ENCODE results near the gene FBXL4. TPM values are rescaled to one million over a fixed set of nuclear protein-coding genes. Genes with fewer than 3 reads are reported as not detected.

FBXL4 gene
- total and polyA plus RNA-seq, 3 experiments from 2014 or later, result 9.6 to 12.7 (median 12.4) TPM

DNA sequence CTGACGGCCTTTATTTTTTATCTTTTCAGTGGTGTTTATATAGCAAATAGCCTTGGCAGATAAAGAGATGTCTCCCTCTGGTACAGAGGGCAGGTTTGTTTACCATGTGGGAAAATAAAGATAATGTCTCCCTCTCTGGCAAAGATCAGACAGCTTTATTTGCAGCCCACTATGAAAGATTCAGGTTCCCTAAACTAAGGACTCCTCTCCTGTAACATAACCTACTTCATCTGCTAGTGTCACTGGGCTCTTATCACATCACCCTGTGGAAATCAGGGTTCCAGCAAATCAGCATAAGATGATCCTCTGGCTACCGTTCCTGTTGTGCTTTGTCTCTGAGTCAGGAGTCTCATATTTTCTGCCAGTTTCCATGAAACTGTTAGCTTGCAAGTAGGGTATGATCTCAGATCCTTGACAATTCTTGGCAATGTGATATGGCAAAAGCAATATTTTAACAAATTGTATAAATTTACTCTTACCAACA is 3.1 kb downstream of the FBXL4 start:
- H3K27me3 ChIP-seq (ENCODE audit: insufficient read depth, low read length, poor library complexity, severe bottlenecking), result no peaks in the 10 kb centered on the region
- H3K9me3 ChIP-seq (ENCODE audit: low read length), result peaks cover 7% of the 10 kb centered on the region
- H3K27ac ChIP-seq (ENCODE audit: low read depth, low read length), result no peak overlapping the region
- H3K36me3 ChIP-seq (ENCODE audit: insufficient read depth, low read length), result no peaks in the 10 kb centered on the region
- peaks cover 7 to 33% (median 24%) of the 10 kb centered on the region in 3 donors for H3K36me3 Mint-ChIP-seq
- peaks cover 5 to 16% (median 14%) of the 10 kb centered on the region in 5 donors for H3K9me3 Mint-ChIP-seq
- no peak for DNase-seq
- peaks cover 0 to 2% of the 10 kb centered on the region in 2 donors for H3K27me3 Mint-ChIP-seq
- H3K4me1 ChIP-seq (ENCODE audit: insufficient read depth, low read length), result peaks cover 17% of the 10 kb centered on the region
- H3K4me3 Mint-ChIP-seq, result peak overlapping the region in 1 of 7 donors; percentile 42
- no peak overlapping the region for H3K4me3 ChIP-seq (ENCODE audit: low read length)
- POLR2A ChIA-PET, result no interaction called here
- H3K27ac Mint-ChIP-seq, result peak overlapping the region in 1 of 8 donors; percentile 11
- H3K4me1 Mint-ChIP-seq, result peaks cover 43 to 69% (median 63%) of the 10 kb centered on the region in 3 donors
- CTCF ChIA-PET, result no interaction called here

GRCh38 chr6:98944168-98944567 is 3.6 kb downstream of the FBXL4 start:
- H3K9me3 Mint-ChIP-seq, result peaks cover 5 to 20% (median 17%) of the 10 kb centered on the region in 5 donors
- H3K27me3 Mint-ChIP-seq, result peaks cover 0 to 2% of the 10 kb centered on the region in 2 donors
- no peaks in the 10 kb centered on the region for H3K36me3 ChIP-seq (ENCODE audit: insufficient read depth, low read length)
- no peak overlapping the region for H3K27ac Mint-ChIP-seq
- peaks cover 11 to 38% (median 29%) of the 10 kb centered on the region in 3 donors for H3K36me3 Mint-ChIP-seq
- peaks cover 42 to 69% (median 63%) of the 10 kb centered on the region in 3 donors for H3K4me1 Mint-ChIP-seq
- H3K4me3 ChIP-seq (ENCODE audit: low read length), result no peak overlapping the region
- no peaks in the 10 kb centered on the region for H3K27me3 ChIP-seq (ENCODE audit: insufficient read depth, low read length, poor library complexity, severe bottlenecking)
- H3K4me1 ChIP-seq (ENCODE audit: insufficient read depth, low read length), result peaks cover 17% of the 10 kb centered on the region
- no peak for DNase-seq
- H3K4me3 Mint-ChIP-seq, result no peak overlapping the region
- H3K27ac ChIP-seq (ENCODE audit: low read depth, low read length), result no peak overlapping the region
- ChIA-PET CTCF (no interaction called here), POLR2A (no interaction called here)
- peaks cover 12% of the 10 kb centered on the region for H3K9me3 ChIP-seq (ENCODE audit: low read length)

DNA sequence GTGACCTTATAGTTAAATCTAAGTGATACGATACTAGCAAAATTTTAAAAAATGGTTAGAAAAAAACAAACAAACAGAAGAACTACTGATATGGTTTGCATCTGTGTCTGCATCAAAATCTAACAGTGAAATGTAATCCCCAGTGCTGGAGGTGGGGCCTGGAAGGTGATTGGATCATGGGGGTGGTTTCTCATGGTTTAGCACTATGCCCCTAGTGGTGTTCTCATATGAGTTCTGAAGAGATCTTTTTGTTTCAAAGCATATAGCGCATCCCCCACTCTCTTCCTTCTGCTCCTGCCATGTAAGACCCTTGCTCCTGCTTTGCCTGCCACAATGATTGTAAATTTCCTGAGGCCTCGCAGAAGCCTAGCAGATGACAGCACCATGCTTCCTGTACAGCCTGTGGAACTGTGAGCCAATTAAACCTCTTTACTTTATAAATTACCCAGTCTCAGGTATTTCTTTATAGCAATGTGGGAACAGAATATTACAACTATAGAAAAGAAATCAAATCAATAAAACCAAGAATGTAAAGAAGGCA is 5.4 kb downstream of the FBXL4 start:
- peaks cover 12% of the 10 kb centered on the region for H3K9me3 ChIP-seq (ENCODE audit: low read length)
- H3K27me3 Mint-ChIP-seq, result peaks cover 0 to 2% of the 10 kb centered on the region in 2 donors
- no peaks in the 10 kb centered on the region for H3K27me3 ChIP-seq (ENCODE audit: insufficient read depth, low read length, poor library complexity, severe bottlenecking)
- peaks cover 12 to 38% (median 32%) of the 10 kb centered on the region in 3 donors for H3K36me3 Mint-ChIP-seq
- DNase-seq, result no peak
- no peaks in the 10 kb centered on the region for H3K36me3 ChIP-seq (ENCODE audit: insufficient read depth, low read length)
- H3K4me3 ChIP-seq (ENCODE audit: low read length), result no peak overlapping the region
- H3K27ac ChIP-seq (ENCODE audit: low read depth, low read length), result no peak overlapping the region
- peaks cover 22% of the 10 kb centered on the region for H3K4me1 ChIP-seq (ENCODE audit: insufficient read depth, low read length)
- peaks cover 5 to 23% (median 18%) of the 10 kb centered on the region in 5 donors for H3K9me3 Mint-ChIP-seq
- CTCF ChIA-PET, result no interaction called here
- peak overlapping the region in 3 of 8 donors; percentile 26 to 51 (median 31) for H3K27ac Mint-ChIP-seq
- POLR2A ChIA-PET, result no interaction called here
- peaks cover 52 to 84% (median 74%) of the 10 kb centered on the region in 3 donors for H3K4me1 Mint-ChIP-seq
- H3K4me3 Mint-ChIP-seq, result no peak overlapping the region

- H3K4me3 Mint-ChIP-seq, result no peak overlapping the region
- Histone ChIP-seq H3K4me1 (ENCODE audit: insufficient read depth, low read length) (peaks cover 15% of the 10 kb centered on the region), H3K36me3 (ENCODE audit: insufficient read depth, low read length) (no peaks in the 10 kb centered on the region), H3K27ac (ENCODE audit: low read depth, low read length) (no peak overlapping the region), H3K4me3 (ENCODE audit: low read length) (no peak overlapping the region), H3K27me3 (ENCODE audit: insufficient read depth, low read length, poor library complexity, severe bottlenecking) (no peaks in the 10 kb centered on the region), H3K9me3 (ENCODE audit: low read length) (peaks cover 12% of the 10 kb centered on the region)
- peaks cover 46 to 81% (median 69%) of the 10 kb centered on the region in 3 donors for H3K4me1 Mint-ChIP-seq
- peaks cover 5 to 23% (median 18%) of the 10 kb centered on the region in 5 donors for H3K9me3 Mint-ChIP-seq
- H3K27ac Mint-ChIP-seq, result no peak overlapping the region
- H3K27me3 Mint-ChIP-seq, result peaks cover 0 to 2% of the 10 kb centered on the region in 2 donors
- no peak for DNase-seq
- CTCF ChIA-PET, result no interaction called here
- POLR2A ChIA-PET, result no interaction called here
- H3K36me3 Mint-ChIP-seq, result peaks cover 12 to 34% (median 32%) of the 10 kb centered on the region in 3 donors
Measured at GRCh38 chr6:98941319-98941718, 6.4 kb downstream of the FBXL4 start.

GRCh38 chr6:98937351-98937750 is 10.4 kb downstream of the FBXL4 start:
- H3K4me3 Mint-ChIP-seq, result no peak overlapping the region
- H3K9me3 Mint-ChIP-seq, result peaks cover 2 to 22% (median 15%) of the 10 kb centered on the region in 5 donors
- H3K36me3 Mint-ChIP-seq, result peaks cover 20 to 49% (median 39%) of the 10 kb centered on the region in 3 donors

GRCh38 chr6:98932381-98932780 is 15.4 kb downstream of the FBXL4 start:
- Histone ChIP-seq H3K27me3 (ENCODE audit: insufficient read depth, low read length, poor library complexity, severe bottlenecking) (no peaks in the 10 kb centered on the region), H3K4me1 (ENCODE audit: insufficient read depth, low read length) (peaks cover 4% of the 10 kb centered on the region), H3K27ac (ENCODE audit: low read depth, low read length) (no peak overlapping the region), H3K4me3 (ENCODE audit: low read length) (no peak overlapping the region), H3K36me3 (ENCODE audit: insufficient read depth, low read length) (no peaks in the 10 kb centered on the region), H3K9me3 (ENCODE audit: low read length) (no peaks in the 10 kb centered on the region)
- CTCF ChIA-PET, result no interaction called here
- Mint-ChIP-seq H3K4me3 (no peak overlapping the region), H3K9me3 (no peaks in the 10 kb centered on the region), H3K36me3 (peaks cover 10 to 46% (median 15%) of the 10 kb centered on the region in 3 donors), H3K4me1 (peaks cover 57 to 75% (median 67%) of the 10 kb centered on the region in 3 donors), H3K27me3 (no peaks in the 10 kb centered on the region), H3K27ac (no peak overlapping the region)
- DNase-seq, result no peak
- POLR2A ChIA-PET, result no interaction called here

More at GRCh38 chr6:98937351-98937750, 10.4 kb downstream of the FBXL4 start:
- Mint-ChIP-seq H3K27ac (peak overlapping the region in 2 of 8 donors; percentile 0 to 19), H3K27me3 (no peaks in the 10 kb centered on the region), H3K4me1 (peaks cover 52 to 79% (median 62%) of the 10 kb centered on the region in 3 donors)
- H3K27ac ChIP-seq (ENCODE audit: low read depth, low read length), result no peak overlapping the region
- ChIA-PET CTCF (no interaction called here), POLR2A (no interaction called here)
- no peaks in the 10 kb centered on the region for H3K36me3 ChIP-seq (ENCODE audit: insufficient read depth, low read length)
- no peak overlapping the region for H3K4me3 ChIP-seq (ENCODE audit: low read length)
- peaks cover 12% of the 10 kb centered on the region for H3K9me3 ChIP-seq (ENCODE audit: low read length)
- H3K27me3 ChIP-seq (ENCODE audit: insufficient read depth, low read length, poor library complexity, severe bottlenecking), result no peaks in the 10 kb centered on the region
- peaks cover 5% of the 10 kb centered on the region for H3K4me1 ChIP-seq (ENCODE audit: insufficient read depth, low read length)
- no peak for DNase-seq

DNA sequence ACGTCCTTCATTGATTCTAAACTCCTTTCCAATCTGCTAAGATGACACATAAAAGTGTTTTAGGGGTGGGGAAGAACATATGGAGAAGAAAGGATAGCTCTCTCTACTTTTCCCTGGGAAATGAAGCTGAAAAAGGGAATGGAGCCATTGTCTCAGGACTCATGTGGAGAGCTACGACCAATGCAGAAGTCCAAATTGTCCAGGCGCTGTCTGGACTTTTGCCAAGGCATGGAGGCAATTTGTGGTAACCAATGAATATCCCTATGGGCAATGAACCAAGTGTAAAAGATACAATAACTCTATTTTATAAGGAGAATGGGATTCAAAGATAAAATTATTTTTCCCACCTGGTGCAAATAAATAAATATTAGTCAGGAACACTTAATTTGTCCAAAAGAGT is 16.1 kb downstream of the FBXL4 start:
- Histone ChIP-seq H3K36me3 (ENCODE audit: insufficient read depth, low read length) (no peaks in the 10 kb centered on the region), H3K27me3 (ENCODE audit: insufficient read depth, low read length, poor library complexity, severe bottlenecking) (no peaks in the 10 kb centered on the region), H3K4me1 (ENCODE audit: insufficient read depth, low read length) (peaks cover 4% of the 10 kb centered on the region), H3K27ac (ENCODE audit: low read depth, low read length) (no peak overlapping the region), H3K9me3 (ENCODE audit: low read length) (no peaks in the 10 kb centered on the region), H3K4me3 (ENCODE audit: low read length) (no peak overlapping the region)
- POLR2A ChIA-PET, result no interaction called here
- H3K4me1 Mint-ChIP-seq, result peaks cover 56 to 72% (median 66%) of the 10 kb centered on the region in 3 donors
- H3K9me3 Mint-ChIP-seq, result no peaks in the 10 kb centered on the region
- peaks cover 8 to 51% (median 18%) of the 10 kb centered on the region in 3 donors for H3K36me3 Mint-ChIP-seq
- H3K27me3 Mint-ChIP-seq, result no peaks in the 10 kb centered on the region
- no peak overlapping the region for H3K27ac Mint-ChIP-seq
- no peak for DNase-seq
- CTCF ChIA-PET, result no interaction called here
- no peak overlapping the region for H3K4me3 Mint-ChIP-seq

GRCh38 chr6:98929498-98930060 is 18.2 kb downstream of the FBXL4 start:
- no peaks in the 10 kb centered on the region for H3K9me3 Mint-ChIP-seq
- H3K4me3 ChIP-seq (ENCODE audit: low read length), result no peak overlapping the region
- CTCF ChIA-PET, result no interaction called here
- no peaks in the 10 kb centered on the region for H3K27me3 ChIP-seq (ENCODE audit: insufficient read depth, low read length, poor library complexity, severe bottlenecking)
- no peak overlapping the region for H3K27ac ChIP-seq (ENCODE audit: low read depth, low read length)
- H3K4me1 Mint-ChIP-seq, result peaks cover 46 to 62% (median 58%) of the 10 kb centered on the region in 3 donors
- no peak overlapping the region for H3K4me3 Mint-ChIP-seq
- POLR2A ChIA-PET, result no interaction called here
- no peaks in the 10 kb centered on the region for H3K36me3 ChIP-seq (ENCODE audit: insufficient read depth, low read length)
- no peak for DNase-seq
- H3K4me1 ChIP-seq (ENCODE audit: insufficient read depth, low read length), result peaks cover 4% of the 10 kb centered on the region
- peak overlapping the region in 1 of 8 donors; percentile 19 for H3K27ac Mint-ChIP-seq
- peaks cover 15 to 62% (median 24%) of the 10 kb centered on the region in 3 donors for H3K36me3 Mint-ChIP-seq
- H3K27me3 Mint-ChIP-seq, result no peaks in the 10 kb centered on the region
- no peaks in the 10 kb centered on the region for H3K9me3 ChIP-seq (ENCODE audit: low read length)

All from CD8-positive, alpha-beta memory T cell (primary cell).